ENCODE data around the gene TLCD5. TPM values are rescaled to one million over a fixed set of nuclear protein-coding genes. Genes with fewer than 3 reads are reported as not detected.
A peak's percentile ranks its signal among the peaks of the same experiment; 100 is the strongest.

TLCD5 gene
- polyA plus RNA-seq (2012; ENCODE audit: insufficient read depth, insufficient read length, low read depth) = 15.4 TPM

DNA sequence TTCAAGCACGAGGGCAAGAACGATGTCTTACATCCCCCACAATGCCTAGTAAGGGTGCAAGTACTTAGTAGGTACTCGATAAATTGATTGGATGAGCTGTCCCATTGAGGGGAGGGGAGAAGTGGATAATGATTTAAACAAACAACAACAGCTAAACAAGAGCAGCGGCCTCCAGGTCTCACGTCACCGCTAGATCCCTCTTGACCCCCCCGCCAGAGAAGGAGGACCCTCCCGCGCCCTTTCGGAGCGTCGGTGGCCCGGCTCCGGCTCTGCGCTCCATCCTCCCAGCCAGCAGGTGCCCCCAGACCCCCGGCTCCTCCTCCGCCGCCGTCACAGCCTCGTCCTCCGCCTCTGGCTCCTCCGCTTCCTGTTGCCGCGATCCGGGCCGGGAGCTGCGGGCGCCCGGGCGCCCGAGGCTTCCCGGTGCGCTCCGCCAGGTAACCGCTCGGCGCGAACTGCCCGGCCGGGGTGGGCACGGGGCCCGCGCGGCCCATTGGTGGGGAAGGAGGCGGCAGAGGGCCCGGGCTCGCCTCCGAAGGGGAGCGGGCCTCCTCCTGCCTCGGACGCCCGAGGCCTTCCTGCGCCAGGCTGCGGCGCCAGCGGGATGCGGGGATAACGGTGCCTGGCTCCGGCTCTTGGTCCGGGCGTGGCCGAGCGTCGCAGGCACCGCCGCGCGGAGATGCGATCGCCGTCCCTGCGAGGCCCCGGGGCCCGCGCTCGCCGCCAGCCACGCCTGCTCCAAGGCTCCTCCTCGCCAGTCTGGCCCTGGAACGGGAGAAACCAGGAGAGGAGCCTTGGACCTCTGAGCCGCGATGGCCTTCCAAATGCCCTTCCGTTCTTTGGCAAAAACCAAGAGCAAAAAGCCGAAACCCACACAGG is at the start of gene TLCD5:
TSS of gene TLCD5 (plus strand) at position 368 of the 879 bp plus-strand sequence. CDS start 2,143 bp downstream, outside the sequence.
- DNase-seq = peak; percentile 92
- peak within 1 kb of the TSS; percentile 83 for H3K4me3 ChIP-seq (ENCODE audit: low read depth, low read length)

GRCh38 chr11:120279502-120279901 is 45.6 kb upstream of the TLCD5 start:
- no peaks in the 10 kb centered on the region for H3K27me3 ChIP-seq

More for the DNA sequence above, at the start of gene TLCD5:
- H3K27me3 ChIP-seq = no peaks in the 10 kb centered on the region
- peaks cover 6% of the 10 kb centered on the region; the same call in 1 of the 2 replicates for H3K36me3 ChIP-seq
- TF ChIP-seq, protein P1, sequence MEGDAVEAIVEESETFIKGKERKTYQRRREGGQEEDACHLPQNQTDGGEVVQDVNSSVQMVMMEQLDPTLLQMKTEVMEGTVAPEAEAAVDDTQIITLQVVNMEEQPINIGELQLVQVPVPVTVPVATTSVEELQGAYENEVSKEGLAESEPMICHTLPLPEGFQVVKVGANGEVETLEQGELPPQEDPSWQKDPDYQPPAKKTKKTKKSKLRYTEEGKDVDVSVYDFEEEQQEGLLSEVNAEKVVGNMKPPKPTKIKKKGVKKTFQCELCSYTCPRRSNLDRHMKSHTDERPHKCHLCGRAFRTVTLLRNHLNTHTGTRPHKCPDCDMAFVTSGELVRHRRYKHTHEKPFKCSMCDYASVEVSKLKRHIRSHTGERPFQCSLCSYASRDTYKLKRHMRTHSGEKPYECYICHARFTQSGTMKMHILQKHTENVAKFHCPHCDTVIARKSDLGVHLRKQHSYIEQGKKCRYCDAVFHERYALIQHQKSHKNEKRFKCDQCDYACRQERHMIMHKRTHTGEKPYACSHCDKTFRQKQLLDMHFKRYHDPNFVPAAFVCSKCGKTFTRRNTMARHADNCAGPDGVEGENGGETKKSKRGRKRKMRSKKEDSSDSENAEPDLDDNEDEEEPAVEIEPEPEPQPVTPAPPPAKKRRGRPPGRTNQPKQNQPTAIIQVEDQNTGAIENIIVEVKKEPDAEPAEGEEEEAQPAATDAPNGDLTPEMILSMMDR (IDR thresholded peaks at IDR 0.05; ENCODE audit: low read depth, low read length) = peak; percentile 16
- H3K9me3 ChIP-seq = no peaks in the 10 kb centered on the region
- H3K4me1 ChIP-seq = peaks cover 11% of the 10 kb centered on the region; the same call in 1 of the 2 replicates

GRCh38 chr11:120280600-120281051 is 44.5 kb upstream of the TLCD5 start:
- no peak overlapping the region for H3K4me3 ChIP-seq (ENCODE audit: low read depth, low read length)
- H3K36me3 ChIP-seq = no peaks in the 10 kb centered on the region
- peaks cover 31% of the 10 kb centered on the region for H3K4me1 ChIP-seq
- H3K9me3 ChIP-seq = no peaks in the 10 kb centered on the region
- TF ChIP-seq, protein P1 (IDR thresholded peaks at IDR 0.05; ENCODE audit: low read depth, low read length) = no peak
- H3K27me3 ChIP-seq = no peaks in the 10 kb centered on the region
- peak; percentile 67 for DNase-seq

More at GRCh38 chr11:120279502-120279901, 45.6 kb upstream of the TLCD5 start:
- TF ChIP-seq, protein P1 (IDR thresholded peaks at IDR 0.05; ENCODE audit: low read depth, low read length) = no peak
- no peaks in the 10 kb centered on the region for H3K9me3 ChIP-seq
- H3K4me1 ChIP-seq = peaks cover 31% of the 10 kb centered on the region
- H3K36me3 ChIP-seq = no peaks in the 10 kb centered on the region
- no peak for DNase-seq
- H3K4me3 ChIP-seq (ENCODE audit: low read depth, low read length) = no peak overlapping the region

GRCh38 chr11:120281143-120281795 is 43.8 kb upstream of the TLCD5 start:
- Histone ChIP-seq H3K9me3 (no peaks in the 10 kb centered on the region), H3K4me1 (peaks cover 31% of the 10 kb centered on the region), H3K36me3 (no peaks in the 10 kb centered on the region), H3K27me3 (no peaks in the 10 kb centered on the region), H3K4me3 (ENCODE audit: low read depth, low read length) (no peak overlapping the region)
- TF ChIP-seq, protein P1 (IDR thresholded peaks at IDR 0.05; ENCODE audit: low read depth, low read length) = no peak
- no peak for DNase-seq

DNA sequence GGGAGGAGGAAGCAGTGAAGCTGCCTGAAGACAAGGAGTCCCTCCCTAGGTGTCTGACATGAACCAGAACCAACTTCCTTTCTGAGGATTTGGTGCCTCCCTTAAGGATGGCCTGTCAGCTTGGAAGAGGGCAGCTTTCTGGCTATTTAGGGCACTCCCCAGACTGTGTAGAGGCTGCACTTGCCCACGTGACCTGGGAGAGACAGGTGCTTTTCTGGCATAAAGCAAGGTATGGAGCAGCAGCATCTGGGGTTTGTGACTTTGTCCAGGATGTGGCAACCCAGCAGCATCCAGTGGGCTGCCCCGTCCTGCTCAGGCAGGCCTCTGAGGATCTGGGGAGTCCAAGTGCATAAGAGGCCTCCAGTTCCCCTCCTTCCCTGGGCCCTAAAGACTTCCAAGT is 42.0 kb upstream of the TLCD5 start:
- DNase-seq = no peak
- Histone ChIP-seq H3K36me3 (no peaks in the 10 kb centered on the region), H3K27me3 (no peaks in the 10 kb centered on the region), H3K9me3 (no peaks in the 10 kb centered on the region), H3K4me3 (ENCODE audit: low read depth, low read length) (no peak overlapping the region), H3K4me1 (peaks cover 29% of the 10 kb centered on the region)
- TF ChIP-seq, protein P1 (IDR thresholded peaks at IDR 0.05; ENCODE audit: low read depth, low read length) = no peak

Measured in BE2C (cell line).